ENCODE measurements around the gene CCDC116.
"Not testable (repeated sequence)": the region's sequence is repeated elsewhere in the genome, so short reads cannot be mapped to it uniquely, and the experiment has no call there.

CCDC116 gene

DNA sequence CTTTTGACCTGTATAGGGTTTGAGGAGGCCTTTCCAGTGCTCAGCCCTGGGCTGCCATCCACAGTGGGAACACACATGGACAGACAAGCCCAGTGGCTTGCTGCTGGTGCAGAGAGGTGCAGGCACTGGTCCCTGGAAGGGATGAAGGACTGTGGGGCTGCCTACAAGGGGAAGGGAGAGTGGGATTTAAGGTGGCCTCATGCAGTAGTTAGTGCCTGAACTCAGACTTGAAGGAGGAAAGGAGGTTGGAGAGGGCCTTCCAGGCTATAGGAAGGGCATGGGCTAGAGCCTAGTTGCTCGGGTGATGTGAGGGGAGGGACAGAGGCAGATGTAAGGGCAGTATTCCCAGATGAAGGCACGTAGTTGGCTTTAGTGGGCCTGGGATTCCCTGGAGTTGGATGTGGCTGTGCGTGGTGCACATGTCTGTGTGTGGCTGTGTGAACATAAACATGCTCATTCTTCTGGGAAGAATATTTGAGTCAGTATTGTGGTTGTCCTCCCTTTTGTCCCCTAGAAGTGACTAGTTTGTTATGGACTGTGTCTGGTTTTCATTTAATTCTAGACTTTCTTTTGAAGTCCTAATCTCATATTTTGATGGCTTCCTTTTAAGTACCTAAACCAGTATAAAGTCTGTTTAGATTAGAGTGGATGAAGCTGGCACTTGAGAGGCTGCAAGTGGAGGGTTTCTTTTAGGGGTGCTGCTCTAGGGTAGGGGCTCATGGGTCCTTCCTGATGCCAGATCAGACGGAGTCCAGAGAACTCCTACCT, 21.2 kb upstream of the CCDC116 start:
- DNase-seq = no peak

DNA sequence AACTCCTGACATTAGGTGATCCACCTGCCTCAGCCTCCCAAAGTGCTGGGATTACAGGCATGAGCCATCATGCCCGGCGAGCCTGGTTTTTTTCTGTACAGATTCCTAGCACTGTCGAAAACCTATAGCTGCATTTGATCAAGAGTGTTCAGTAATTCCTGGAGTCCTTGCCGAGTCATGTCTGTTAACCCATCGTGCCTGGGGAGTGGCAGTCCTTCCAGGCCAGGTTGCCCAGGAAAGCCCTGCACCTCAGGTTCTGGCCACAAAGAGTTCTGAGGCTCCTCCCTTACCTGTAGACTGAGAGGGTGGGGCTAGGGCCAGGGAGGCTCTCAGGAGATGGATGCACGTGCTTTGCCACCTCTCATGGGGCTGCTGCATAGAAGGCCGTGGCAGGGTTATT, 19.7 kb upstream of the CCDC116 start:
- no peak for DNase-seq

DNA sequence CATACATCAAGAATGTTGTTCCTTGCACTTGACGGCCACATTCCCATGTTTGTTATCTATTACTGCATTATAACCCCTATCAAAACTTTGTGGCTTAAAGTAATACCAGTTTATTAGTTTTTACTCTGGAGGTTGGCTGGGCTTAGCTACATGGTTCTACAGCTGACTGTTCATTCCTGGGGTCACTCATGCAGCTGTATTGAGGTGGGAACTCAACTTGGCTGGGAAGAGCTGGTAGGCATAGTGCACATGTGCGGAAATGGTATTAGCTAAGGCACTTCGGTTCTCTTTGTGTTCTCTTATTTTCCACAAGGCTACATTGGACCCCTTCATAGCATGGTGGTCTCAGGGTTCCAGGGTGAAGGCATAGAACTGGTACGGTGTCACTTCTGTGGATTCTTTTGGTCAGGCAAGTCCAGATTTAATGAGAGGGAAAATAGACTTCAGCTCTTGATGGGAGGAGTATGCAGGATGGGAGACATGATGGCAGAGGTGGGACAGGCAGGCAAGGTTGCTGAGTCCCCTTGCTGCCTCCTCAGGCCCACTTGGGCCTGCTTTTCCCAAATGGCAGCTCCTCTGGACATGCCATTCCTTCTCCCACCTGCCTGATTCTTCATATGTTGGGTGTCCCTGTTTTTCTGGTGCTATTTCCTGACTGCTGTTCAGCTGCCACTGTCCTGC, 18.9 kb upstream of the CCDC116 start:
- DNase-seq = no peak

DNA sequence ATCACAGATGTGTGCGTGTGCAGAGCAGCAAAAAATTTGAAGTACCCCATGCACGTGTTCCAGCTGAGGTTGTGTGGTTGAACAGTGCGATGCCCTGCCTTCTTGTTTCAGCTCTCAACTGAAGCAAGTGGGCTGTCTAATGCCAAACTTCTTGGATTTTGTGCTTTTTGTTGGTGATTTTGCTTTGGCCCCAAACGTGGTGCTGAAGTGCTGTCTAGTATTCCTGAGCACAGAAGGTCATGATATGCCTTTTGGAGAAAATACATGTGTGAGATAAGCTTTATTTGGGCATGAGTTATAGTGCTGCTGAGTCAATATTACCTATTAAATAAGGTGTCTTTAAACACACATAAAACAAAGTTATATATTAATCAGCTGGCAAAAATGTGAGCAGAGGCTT, 16.8 kb upstream of the CCDC116 start:
- DNase-seq = no peak

DNA sequence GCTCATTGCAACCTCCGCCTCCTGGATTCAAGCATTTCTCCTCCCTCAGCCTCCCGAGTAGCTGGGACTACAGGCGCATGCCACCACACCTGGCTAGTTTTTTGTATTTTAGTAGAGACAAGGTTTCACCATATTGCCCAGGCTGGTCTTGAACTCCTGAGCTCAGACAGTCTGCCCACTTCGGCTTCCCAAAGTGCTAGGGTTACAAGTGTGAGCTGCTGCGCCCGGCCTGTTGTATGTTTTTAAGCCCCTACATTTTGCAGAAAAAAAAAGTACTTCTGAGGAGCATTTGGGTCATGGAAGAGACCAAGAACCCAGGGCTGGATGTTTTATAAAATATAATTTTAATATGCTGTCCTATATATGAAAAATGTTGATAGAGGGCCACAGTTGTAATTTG, 15.2 kb upstream of the CCDC116 start:
- not testable (repeated sequence) for DNase-seq

DNA sequence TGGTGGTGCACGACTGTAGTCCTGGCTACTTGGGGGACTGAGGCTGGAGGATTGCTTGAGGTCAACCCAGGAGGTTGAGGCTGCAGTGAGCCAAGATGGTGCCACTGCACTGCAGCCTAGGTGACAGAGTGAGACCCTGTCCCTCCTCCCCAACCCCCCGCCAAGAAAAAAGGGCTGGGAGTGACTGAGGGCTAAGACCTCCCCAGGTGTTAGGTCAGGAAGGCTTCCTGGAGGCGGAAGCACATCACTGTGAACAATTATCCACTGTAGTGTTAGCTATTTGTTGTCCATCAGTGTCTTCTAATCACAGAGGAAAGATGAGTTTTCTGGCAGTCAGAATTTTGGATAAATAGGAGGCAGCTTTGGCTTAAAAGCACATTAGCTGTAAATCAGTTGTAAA, 11.5 kb upstream of the CCDC116 start:
- DNase-seq = no peak

DNA sequence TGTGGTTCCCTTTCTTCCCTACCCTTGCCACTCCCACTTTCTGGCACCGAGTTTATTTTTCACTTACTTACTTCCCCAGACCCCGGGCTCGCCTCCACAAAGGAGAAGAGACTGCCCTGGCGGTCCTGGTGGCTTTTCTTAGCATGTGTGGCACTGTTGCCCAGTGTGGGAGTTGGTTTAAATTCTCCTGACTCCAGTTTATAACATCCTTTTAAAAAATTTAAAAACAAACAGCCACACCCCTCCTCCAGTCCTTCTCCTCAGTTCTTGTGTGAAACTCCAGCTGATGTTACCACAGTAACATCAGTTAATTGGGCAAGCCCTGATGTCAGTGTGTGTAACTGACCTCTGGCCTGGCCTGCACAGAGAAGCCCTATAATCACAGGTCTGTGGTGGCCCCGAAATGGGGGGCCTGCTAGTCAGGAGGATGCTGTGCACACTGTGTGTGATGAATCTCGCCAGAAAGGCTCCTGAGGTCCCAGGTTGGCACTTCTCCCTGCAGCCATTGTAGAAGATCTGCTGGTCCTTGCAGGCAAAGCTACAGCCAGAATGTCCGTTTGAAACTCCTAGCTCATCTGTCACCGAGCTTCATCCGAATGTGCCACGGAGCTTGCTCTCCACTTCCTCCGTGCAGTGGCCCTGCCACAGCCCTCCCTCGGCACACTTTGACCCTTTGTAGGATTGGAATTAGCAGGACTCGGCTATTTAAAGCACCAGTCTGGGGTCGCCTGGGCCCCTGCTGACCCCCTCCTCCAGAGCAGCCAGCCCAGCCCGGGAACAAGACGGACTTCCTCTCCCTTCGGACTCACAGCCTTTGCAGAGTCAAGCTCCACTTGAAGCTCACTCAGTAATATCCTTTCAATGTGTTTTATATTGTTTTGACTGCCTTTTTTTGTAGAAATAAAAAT, 10.3 kb upstream of the CCDC116 start:
- no peak for DNase-seq

DNA sequence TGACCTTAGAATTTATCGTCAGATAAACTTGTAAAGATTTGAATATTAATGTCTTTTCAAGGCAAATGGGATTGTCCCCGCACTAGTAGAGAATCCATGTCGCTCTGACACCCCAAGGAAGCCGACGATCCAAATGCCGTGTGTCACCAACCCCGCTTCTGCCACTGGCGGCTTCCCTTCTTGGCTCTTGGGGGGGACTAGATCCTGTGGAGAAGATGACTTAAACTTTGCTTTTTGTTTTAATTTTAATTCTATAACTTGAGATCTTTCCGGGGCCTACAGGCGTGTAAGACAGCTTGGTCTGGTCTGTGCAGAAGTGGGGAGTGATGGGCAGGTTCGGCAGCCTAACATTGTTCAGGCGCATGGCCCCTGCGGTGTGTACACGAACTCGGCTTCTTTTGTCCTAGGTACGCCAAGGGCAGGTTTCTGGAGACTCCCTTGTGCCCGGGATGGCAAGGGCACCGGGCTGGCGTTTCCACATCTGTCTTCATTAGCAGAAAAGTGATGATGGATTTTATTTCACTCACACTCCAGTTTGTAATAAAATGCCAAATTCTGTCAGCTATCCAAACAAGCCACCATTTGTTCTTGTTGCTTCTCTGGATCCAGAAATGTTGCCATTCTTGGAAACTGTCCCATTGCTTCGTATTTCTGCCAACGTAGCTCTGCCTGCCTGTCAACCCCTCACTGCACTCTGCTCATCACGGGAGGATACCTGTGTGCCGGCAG, 9.5 kb upstream of the CCDC116 start:
- DNase-seq = no peak

DNA sequence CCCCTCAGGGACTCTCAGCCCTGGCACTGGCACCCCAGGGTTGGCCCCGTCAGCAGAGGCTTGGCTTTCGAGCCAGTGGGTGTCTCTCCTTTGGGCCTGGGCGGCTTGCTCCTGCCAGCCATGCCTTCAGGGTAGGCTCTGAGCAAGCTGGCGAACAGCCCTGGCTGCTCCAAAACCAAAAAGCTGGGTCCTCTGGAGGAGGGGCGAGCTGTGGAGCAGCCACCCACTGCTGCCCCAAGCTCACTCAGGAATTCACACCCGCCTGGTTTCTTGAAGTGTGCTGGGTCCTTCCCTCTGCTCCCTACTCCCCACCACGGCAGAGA, 9.0 kb upstream of the CCDC116 start:
- DNase-seq = no peak

DNA sequence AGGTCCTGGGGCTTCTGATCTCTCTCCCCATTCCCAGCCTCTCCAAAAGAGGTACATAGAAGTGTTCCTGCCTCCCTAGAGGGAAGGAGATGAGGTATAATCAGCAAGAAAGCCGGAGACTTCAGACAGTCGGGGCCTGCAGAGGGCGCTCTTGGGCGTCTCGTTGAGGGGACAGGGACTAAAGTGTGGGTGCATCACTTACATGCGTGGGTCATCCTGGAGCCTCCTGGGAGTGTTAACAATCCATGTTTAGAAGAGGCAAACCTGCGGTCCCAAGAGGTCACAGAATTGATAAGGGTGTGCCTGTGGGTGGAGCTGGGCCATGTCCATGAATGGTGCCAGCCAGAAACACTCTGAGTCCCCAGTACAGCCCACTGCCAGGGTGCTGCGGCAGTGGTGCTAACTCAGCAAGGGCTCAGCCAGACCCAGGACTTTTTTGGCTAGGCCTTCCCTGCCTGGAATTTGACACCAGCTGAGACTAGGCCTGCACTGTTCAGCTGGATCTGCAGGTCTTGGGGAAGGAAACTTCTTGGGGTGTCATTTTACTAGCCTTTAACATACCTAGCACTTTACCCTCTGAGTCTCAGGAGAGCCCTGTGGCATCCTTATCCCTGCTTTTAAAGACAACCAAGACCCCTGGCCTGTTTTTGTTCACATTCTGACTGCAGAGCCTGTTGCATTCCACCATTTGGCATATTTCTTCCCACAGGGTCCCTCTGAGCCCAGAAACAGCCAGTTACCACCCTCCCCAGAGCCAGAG, 8.3 kb upstream of the CCDC116 start:
- peak; percentile 82 for DNase-seq

DNA sequence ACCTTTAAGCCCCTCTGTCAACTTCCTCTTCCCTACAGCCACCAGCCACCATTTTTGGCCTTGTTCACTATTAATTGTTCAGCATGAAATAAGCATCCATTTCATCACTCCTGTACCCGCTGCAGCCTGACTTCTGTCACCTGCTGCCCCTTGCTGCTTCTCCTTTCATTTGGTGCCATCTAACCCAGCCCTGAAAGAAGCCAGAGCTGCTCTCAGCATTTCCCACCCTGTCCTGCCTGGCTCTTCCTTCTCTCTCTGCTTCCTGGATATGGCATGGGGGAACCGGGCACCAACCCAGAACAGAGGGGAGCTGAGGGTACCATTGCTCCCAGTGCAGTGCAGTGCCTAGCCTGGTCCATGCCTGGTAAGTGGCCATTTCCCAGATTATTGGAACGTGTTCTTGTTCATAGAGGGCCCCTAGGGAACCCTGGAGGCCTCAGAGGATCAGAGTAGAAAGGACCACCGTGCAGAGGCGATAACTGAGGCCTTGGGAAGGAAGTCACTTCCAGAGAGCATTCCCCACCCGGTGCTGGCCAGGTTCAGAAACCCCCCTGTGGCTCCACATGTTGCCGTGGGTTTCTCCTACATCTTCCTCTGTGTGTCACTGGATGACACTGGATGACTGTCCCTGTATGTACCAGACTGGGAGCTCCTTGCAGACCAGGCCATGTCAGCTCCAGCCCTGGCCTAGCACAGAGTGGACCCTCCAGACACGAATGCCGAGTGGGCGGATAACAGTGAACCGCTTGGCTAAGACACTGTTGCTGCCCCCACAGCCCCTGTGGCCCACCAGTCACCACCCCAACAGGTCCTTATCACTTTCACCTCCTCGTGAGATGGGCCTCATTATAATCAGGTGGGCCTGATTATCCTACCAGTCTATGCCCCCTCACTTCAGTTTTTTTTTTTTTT, 7.4 kb upstream of the CCDC116 start:
- DNase-seq = peak; percentile 33

DNA sequence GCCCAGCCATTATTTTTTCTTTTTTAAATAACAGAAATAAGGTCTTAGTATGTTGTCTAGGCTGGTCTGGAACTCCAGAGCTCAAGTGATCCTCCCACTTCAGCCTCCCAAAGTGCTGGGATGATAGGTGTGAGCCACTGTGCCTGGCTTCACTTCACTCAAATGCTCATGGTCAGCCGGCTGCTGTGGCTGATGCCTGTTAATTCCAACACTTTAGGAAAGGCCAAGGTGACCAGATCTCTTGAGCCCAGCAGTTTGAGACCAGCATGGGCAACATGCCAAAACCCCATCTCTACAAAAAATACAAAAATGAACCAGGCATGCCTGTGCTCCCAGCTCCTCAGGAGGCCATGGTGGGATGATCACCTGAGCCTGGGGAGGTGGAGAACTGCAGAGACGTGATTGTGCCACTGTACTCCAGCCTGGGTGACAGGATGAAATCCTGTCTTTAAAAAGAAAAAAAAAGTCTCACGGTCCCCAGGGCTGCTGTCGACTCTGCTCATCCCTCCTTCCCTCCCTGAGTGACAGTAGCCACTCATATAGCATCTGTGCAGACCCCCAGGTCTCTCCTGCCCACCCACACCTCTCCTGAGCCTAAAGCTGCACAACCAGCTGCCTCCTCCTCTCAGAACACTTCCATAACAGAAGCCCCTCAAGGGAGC, 6.4 kb upstream of the CCDC116 start:
- DNase-seq = no peak

DNA sequence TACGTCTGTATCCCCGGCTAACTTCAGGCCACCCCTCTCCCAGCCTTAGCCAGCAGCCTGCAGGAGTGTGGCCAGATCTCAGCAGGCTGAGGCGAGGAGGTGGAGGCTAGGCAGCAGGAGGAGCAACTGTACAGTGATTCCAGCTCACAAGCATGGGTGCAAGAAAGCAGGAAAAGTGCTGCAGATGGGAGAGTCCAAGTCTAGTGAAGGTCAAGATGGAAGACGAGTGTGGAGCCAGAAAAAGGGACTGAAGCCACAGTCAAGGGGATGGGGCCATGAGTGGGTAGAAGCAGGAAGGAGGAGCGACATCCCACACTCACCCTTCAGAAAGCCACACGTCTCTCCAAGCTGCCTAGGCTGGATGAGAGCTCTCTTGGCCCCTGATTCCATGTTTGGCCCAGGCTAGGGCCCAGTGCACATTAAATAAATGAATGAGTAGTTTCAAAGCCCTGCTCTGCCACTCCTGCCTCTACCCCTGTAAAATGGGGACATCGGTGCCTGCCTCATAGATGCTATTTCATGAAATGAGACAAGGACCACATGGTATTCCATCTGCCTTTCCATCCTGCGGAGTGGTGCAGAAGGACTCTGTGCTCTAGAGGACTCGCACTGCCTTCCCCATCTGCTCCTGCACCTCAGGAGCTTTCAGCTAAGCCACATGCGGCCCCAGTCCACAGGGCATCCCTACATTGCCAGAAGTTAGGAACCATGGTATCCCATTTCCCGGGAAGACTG, 5.7 kb upstream of the CCDC116 start:
- no peak for DNase-seq

DNA sequence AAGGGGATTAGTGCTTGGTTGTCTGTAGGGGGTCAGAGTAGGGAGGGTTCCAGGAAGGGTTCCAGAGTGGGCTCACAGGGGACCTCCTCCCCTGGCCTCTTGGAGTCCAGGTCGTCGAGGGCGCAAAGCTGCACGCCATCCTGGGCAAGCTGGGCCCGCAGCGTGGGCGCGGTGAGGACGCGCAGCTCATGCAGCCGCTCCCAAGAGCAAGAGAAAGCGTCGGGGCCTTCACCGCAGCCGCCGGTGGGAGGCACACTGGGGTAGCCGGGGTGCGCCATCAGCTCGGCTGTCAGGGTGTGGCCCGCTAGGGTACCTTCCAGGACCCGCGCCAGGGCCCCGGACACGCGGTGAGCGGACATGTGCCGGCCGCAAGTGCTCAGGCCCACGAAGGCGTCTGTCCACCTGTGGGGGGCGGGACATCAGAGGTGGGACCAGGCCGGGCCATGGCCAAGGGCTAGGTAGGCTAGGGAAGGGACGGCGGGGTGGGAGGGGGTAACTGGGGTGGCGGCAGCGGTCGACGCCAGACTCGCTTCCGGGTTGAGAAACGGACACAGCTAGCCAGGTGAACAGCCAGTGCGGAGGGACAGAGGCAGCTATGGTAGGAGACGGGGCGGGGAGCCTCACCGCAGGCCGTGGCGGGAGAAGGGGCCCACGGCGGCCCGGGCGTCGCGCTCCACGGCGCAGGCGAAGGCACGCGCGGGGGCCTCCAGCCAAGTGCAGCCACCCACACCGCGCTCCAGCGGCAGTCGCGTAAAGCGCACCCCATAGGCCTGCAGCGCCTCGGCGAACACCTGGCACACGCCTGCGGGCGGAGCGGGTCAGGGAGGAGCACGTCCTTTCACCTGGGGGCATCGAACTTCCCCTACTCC, 3.9 kb upstream of the CCDC116 start:
- DNase-seq = no peak

DNA sequence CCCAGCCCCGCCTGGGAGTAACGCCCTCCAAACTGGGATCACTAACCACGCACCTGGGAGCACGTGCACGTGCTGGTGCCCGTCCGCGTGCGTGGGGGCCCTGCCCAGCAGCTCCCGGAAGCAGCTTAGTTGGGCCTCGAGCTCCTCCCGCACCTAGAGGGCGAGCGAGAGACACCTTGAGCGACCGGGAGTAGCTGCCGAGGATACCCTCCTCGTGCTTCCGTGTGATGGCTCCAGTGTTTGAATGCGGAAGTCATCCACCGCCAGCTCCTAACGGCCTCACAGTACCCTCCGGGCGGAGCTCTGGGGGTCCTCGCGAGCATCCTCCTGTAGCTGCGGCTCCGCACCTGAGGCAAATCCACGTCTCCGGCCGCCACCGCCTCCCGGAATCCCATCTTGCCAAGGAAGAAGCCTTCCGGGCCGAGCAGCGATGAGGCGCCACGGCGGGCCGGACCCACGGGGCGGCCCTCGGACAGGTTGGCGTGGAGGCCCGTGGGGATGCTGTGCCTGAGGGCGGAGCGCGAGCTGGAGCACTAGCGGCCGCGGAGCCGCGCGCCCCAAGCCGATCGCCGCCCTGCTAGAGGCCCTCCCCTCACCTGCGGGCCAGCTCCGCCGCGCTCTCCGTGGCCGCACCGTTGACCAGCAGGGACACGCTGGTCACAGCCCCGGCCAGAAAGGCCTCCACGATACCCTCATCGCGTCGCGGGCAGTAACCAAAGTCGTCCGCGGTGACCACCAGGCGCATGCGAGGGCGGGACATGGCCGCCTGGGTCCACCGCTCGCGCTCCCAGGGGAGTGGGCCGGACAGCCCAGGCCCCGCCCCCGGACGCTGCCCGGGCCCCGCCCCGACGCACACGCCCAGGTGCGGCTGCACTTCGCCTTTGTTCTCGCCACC, 3.1 kb upstream of the CCDC116 start, which contains the start of gene YDJC:
Gene YDJC, minus strand, starts transcription at position 768 of the 895 bp plus-strand sequence. Its CDS starts 8 bp downstream, at position 760.
- peak; percentile 97 for DNase-seq

DNA sequence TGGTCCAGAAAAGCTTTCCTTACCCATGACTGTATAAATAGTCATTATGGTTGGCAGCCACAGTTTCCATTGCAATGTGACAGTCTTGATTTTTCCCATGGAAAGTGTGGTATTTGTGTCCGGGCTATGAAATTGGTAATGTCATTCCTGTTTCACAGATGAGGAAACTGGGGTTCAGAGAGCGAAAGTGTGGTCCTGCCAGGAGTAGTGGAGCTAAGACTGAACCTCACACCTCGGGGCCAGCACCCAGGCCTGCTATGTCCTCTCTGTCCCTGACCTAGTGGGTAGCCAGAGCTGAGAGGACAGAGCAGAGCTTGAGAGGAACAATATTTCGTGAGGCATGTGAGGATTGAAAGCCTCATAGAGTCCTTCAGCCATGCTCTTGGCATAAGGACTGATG, 1.5 kb upstream of the CCDC116 start:
- no peak for DNase-seq

DNA sequence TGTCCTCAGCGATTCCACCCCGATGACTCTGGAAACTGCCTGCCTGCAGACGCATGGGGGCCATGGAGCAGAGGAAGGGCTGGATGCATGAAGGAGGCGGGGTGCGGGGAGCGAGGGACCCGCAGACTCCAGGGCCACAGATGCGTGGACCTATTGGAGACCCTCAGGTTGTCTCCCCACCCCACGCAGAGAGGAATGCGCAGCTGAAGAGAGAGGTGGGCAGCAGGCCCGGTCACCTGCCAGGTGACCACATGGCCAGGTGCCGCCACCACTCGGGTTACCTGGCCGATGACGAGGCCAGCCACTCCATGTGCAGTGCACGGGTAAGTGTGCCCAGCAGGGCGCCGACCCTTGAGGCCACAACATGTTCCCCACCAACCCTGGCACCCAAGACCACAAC, 371 bp downstream of the CCDC116 start:
- DNase-seq = no peak

DNA sequence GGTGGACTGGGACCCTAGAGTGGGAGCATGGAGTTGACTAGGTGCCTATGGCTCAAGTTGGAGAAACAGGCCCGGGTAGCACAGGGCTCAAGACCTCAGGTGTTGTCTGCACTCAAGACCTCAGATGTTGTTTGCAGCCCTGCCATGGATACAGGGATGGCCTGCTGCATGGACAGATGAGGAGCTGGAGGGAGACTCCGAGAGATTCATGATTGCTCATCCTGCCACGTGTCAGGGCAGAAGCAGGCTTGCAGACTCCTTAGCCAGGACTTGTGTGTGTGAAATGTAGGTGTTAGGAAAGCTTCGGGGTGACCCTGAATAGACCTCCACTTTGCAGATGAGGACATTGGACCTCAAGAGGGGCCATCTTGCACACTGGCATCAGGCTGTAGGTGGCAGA, 921 bp downstream of the CCDC116 start:
- no peak for DNase-seq

All from stimulated activated CD8-positive, alpha-beta memory T cell treated with anti-CD3 and anti-CD28 coated beads, Interleukin-4, amount 100 ng/mL, for 48 hours (primary cell).